ENCODE measurements around the gene RPL29.

GRCh38 chr3:52041118-52041731, 45.5 kb upstream of the RPL29 start:
- TF ChIP-seq ZFP30 (CRISPR knock-in tag; IDR thresholded peaks at IDR 0.05): no peak
- no peak for TF ChIP-seq ARNTL (CRISPR knock-in tag; IDR thresholded peaks at IDR 0.05; ENCODE audit: borderline replicate concordance, low read depth)
- TF ChIP-seq, protein P1, sequence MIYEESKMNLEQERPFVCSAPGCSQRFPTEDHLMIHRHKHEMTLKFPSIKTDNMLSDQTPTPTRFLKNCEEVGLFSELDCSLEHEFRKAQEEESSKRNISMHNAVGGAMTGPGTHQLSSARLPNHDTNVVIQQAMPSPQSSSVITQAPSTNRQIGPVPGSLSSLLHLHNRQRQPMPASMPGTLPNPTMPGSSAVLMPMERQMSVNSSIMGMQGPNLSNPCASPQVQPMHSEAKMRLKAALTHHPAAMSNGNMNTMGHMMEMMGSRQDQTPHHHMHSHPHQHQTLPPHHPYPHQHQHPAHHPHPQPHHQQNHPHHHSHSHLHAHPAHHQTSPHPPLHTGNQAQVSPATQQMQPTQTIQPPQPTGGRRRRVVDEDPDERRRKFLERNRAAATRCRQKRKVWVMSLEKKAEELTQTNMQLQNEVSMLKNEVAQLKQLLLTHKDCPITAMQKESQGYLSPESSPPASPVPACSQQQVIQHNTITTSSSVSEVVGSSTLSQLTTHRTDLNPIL (CRISPR knock-in tag; IDR thresholded peaks at IDR 0.05; ENCODE audit: low read depth): no peak
- TF ChIP-seq ISL1 (CRISPR knock-in tag; IDR thresholded peaks at IDR 0.05): no peak
- TF ChIP-seq ZFP3 (CRISPR knock-in tag; IDR thresholded peaks at IDR 0.05): no peak
